OCI-LY7 (cell line): Measurements from ENCODE around the gene AGTR1. TPM values are rescaled to one million over a fixed set of nuclear protein-coding genes. Genes with fewer than 3 reads are reported as not detected.

Source experiments
- BruUV-seq: library from RNA; stranded (reverse); fragments of 400-500 nt; replicated peaks from 2 replicates; lab custom pipeline; 2021; lab: Mats Ljungman, UMichigan
- CTCF ChIA-PET: fragments of 300-600 bp; sonication (Branson Sonifier 250); formaldehyde crosslinking; loops from one replicate; lab custom pipeline; 2022; ENCODE audit warnings: antibody characterized with exemption; ENCODE audit not compliant: unreplicated experiment; lab: Charles Lee
- POLR2A ChIA-PET: fragments of 300-600 bp; sonication (Branson Sonifier 250); formaldehyde crosslinking; loops from one replicate; lab custom pipeline; 2022; ENCODE audit warnings: antibody characterized with exemption; lab: Charles Lee
- DNase-seq: peaks from one replicate; pipeline ENCODE4 v3.0.0-alpha.2; 2015; ENCODE audit warnings: low spot score
- H2AFZ ChIP-seq: fragments of 200-600 bp; sonication (generic), shearing (Covaris generic); 2 replicates; pipeline ENCODE4 v1.6.1; 2014; ENCODE audit warnings: mild to moderate bottlenecking, antibody characterized with exemption, low read length, moderate library complexity
- H3K27ac ChIP-seq: fragments of 200-600 bp; sonication (generic); 2 replicates; pipeline ENCODE4 v1.5.1; 2014; ENCODE audit warnings: mixed run types, low read depth, mild to moderate bottlenecking, moderate library complexity, low read length, inconsistent platforms; ENCODE audit not compliant: poor library complexity, severe bottlenecking
- H3K36me3 ChIP-seq: fragments of 200-600 bp; sonication (generic); 2 replicates; pipeline ENCODE4 v1.6.1; 2014; ENCODE audit warnings: mild to moderate bottlenecking, antibody characterized with exemption, low read length, moderate library complexity, mixed read lengths; ENCODE audit not compliant: insufficient read depth
- H3K4me1 ChIP-seq: fragments of 200-600 bp; sonication (generic); 2 replicates; pipeline ENCODE4 v1.5.1; 2014; ENCODE audit warnings: mild to moderate bottlenecking, low read length; ENCODE audit not compliant: insufficient read depth, poor library complexity, severe bottlenecking
- H3K4me2 ChIP-seq: fragments of 200-600 bp; sonication (generic); 2 replicates; pipeline ENCODE4 v1.6.1; 2014; ENCODE audit warnings: mild to moderate bottlenecking, low read length
- H3K4me3 ChIP-seq: fragments of 200-600 bp; sonication (generic); 2 replicates; pipeline ENCODE4 v1.5.1; 2014; ENCODE audit warnings: mild to moderate bottlenecking, low read depth, low read length; ENCODE audit not compliant: poor library complexity, severe bottlenecking
- H3K79me2 ChIP-seq: fragments of 200-600 bp; sonication (generic); 2 replicates; pipeline ENCODE4 v1.6.1; 2016; ENCODE audit warnings: low read depth, mild to moderate bottlenecking, low read length, moderate library complexity, mixed read lengths; ENCODE audit not compliant: insufficient read depth
- H3K9me2 ChIP-seq: fragments of 200-600 bp; sonication (generic); 2 replicates; pipeline ENCODE4 v1.6.1; 2016; ENCODE audit warnings: mild to moderate bottlenecking, low read length, mixed read lengths; ENCODE audit not compliant: insufficient read depth
- H3K9me3 ChIP-seq: fragments of 200-600 bp; sonication (generic); 2 replicates; pipeline ENCODE4 v1.6.1; 2014; ENCODE audit warnings: mild to moderate bottlenecking, mixed run types, low read length, mixed read lengths
- H4K20me1 ChIP-seq: fragments of 200-600 bp; sonication (generic); 2 replicates; pipeline ENCODE4 v1.6.1; 2014; ENCODE audit warnings: mild to moderate bottlenecking, antibody characterized with exemption, low read length, moderate library complexity, mixed read lengths; ENCODE audit not compliant: insufficient read depth
- CTCF ChIP-seq: fragments of 200-600 bp; sonication (generic); conservative IDR thresholded peaks from 2 replicates; pipeline ENCODE4 v1.5.1; 2014; ENCODE audit warnings: mild to moderate bottlenecking, antibody characterized with exemption, low read length, moderate library complexity, mixed read lengths
- EZH2phosphoT487 ChIP-seq: fragments of 200-600 bp; sonication (generic); IDR thresholded peaks from 2 replicates; pipeline ENCODE4 v1.6.1; 2018; ENCODE audit warnings: low read depth, borderline replicate concordance, mild to moderate bottlenecking, mixed run types, antibody characterized with exemption, low read length, moderate library complexity, mixed read lengths
- intact Hi-C: fragments of 100-400 bp; cut with micrococcal nuclease; formaldehyde crosslinking; loops from one replicate; pipeline ENCODE4 v1.10.0; 2022; ENCODE audit not compliant: unreplicated experiment
- total RNA-seq, 2 experiments: library from RNA; depleted of rRNA in 1 of 2; stranded (reverse); fragments of >200 nt in 1 of 2; shearing (Covaris generic) in 1 of 2; gene quantifications; 2 replicates each; pipeline ENCODE4 v1.2.3, GENCODE V29; 2014 to 2022

The AGTR1 gene
- total RNA-seq, 2 experiments from 2014 or later = not detected

DNA sequence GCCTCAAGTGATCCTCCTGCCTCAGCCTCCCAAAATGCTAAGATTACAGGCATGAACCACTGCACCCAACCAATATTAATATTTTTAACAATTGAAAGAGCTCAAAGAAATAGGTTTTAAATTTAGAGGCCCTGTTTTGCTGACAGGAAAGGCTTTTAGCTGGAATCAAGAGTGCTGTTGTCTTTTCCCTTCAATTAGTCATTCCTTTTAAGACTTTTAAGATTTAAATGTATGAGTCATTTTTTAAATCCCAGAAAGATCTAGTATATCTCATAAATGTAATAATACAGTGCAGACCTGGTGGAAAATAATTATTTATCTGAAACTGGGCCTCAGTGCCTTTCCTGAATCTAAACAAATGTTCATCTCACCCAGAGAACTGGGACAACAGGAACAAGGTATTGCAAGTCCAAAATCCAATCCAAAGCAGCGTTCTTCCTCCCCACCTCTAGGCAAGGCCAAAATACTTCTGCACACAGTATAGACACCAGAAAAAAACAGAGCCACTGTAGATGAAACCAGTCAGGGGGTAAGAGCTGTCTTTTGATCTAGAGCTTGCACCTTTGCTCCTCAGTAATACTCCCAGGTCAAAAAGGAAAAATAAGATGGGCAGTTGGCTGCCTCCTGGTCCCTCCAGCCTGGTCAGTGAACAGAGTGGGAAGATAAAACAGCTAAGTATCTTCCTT, 14.4 kb downstream of the AGTR1 start:
- intact Hi-C loops = no loop called here
- H3K27ac ChIP-seq = no peak overlapping the region
- no peak overlapping the region for H2AFZ ChIP-seq
- ChIA-PET POLR2A (interaction anchor here (0.7 to 1.2 kb wide), 2 partner anchors 11 to 13 kb away, joined by 4 to 5 read pairs; no protein-coding TSS in a partner anchor), CTCF (no interaction called here)
- H3K9me3 ChIP-seq = no peaks in the 10 kb centered on the region
- H4K20me1 ChIP-seq = no peaks in the 10 kb centered on the region; the same call in 1 of the 2 replicates
- no peak for DNase-seq
- H3K36me3 ChIP-seq = no peaks in the 10 kb centered on the region
- no peak overlapping the region for H3K4me3 ChIP-seq
- no peaks in the 10 kb centered on the region for H3K4me1 ChIP-seq
- H3K9me2 ChIP-seq = no peaks in the 10 kb centered on the region
- TF ChIP-seq CTCF = no peak
- TF ChIP-seq EZH2phosphoT487 = no peak
- no peak overlapping the region for H3K4me2 ChIP-seq
- H3K79me2 ChIP-seq = no peaks in the 10 kb centered on the region
- BruUV-seq = no TSS peak

DNA sequence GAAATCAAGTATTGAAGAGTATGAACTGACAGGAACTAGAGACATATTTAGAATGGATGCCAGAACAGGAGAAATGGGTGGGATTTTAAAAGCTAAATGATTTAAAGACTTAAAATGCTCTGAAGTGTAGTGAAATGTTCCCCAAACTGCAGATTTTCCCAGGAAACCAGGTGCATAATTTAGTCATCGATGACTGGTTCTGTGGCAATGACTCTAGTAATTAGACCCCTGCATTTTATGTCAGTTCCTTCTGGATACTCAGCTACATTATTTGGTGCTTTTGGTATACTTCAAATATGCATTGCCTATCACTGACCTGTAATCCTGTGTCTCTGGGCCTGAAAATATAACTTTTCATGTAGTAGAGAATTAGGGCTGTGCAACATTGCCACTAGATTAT, 16.8 kb downstream of the AGTR1 start:
- no TSS peak for BruUV-seq
- CTCF ChIA-PET = no interaction called here
- DNase-seq = no peak

More for the DNA sequence above, 16.8 kb downstream of the AGTR1 start:
- intact Hi-C loops = no loop called here
- no peaks in the 10 kb centered on the region for H3K4me1 ChIP-seq
- no peaks in the 10 kb centered on the region for H4K20me1 ChIP-seq
- no peaks in the 10 kb centered on the region for H3K9me2 ChIP-seq
- H3K4me3 ChIP-seq = no peak overlapping the region
- H3K4me2 ChIP-seq = no peak overlapping the region
- H3K27ac ChIP-seq = no peak overlapping the region
- no peak for TF ChIP-seq CTCF
- TF ChIP-seq EZH2phosphoT487 = no peak
- POLR2A ChIA-PET = no interaction called here
- H3K36me3 ChIP-seq = no peaks in the 10 kb centered on the region
- no peaks in the 10 kb centered on the region for H3K9me3 ChIP-seq
- H3K79me2 ChIP-seq = no peaks in the 10 kb centered on the region
- no peak overlapping the region for H2AFZ ChIP-seq
